HK-2 (cell line): Measurements from ENCODE around the gene ZDHHC18.
A peak's percentile ranks its signal among the peaks of the same experiment; 100 is the strongest.
"Not testable (repeated sequence)": the region's sequence is repeated elsewhere in the genome, so short reads cannot be mapped to it uniquely, and the experiment has no call there.

Source experiments
- DNase-seq: peaks from one replicate; pipeline ENCODE4 v3.0.0-alpha.2; 2018; ENCODE audit not compliant: unreplicated experiment

The ZDHHC18 gene

DNA sequence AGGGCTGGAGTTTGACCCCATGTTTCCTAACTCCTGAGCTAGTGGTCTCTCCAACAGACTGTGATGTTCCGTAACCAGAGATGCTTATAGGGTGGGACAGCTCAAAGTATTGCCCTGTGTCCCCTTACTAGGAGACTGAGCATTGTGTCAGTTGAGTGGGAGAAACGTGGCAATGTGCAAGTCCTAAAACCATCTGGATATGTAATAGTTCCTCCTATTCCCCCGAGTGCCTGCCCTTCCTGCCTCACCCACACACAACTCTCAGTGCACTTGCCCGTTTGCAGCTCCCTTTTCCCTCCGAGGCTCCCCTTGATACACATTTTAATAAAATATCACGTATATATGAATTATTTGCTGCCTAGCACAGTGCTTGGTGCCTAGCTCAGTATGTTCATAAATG, 35.3 kb upstream of the ZDHHC18 start:
- no peak for DNase-seq

- DNase-seq = no peak
These were observed 34.9 kb upstream of the ZDHHC18 start for GRCh38 chr1:26791626-26792025.

GRCh38 chr1:26792924-26793323, 33.6 kb upstream of the ZDHHC18 start:
- no peak for DNase-seq

- no peak for DNase-seq
These were observed 32.1 kb upstream of the ZDHHC18 start for GRCh38 chr1:26794391-26794790.

DNA sequence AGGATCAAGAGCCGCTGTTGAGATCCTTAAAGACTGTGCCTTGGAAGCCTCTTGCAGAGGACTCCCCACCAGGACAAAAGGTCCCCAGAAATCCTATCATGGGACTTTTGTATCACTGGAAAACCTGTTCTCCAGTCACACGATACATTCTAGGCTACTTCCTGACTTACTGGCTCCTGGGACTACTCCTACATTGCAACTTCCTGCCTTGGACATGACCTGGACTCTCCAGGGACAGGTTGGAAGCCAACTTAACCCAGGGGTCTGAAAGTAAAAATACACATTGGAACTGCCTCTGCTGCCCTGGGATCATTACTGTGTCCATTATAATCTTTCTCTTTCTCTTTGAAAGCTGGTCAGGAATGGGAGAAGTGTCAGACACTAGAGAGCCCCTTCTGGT, 28.9 kb upstream of the ZDHHC18 start:
- DNase-seq = no peak

DNA sequence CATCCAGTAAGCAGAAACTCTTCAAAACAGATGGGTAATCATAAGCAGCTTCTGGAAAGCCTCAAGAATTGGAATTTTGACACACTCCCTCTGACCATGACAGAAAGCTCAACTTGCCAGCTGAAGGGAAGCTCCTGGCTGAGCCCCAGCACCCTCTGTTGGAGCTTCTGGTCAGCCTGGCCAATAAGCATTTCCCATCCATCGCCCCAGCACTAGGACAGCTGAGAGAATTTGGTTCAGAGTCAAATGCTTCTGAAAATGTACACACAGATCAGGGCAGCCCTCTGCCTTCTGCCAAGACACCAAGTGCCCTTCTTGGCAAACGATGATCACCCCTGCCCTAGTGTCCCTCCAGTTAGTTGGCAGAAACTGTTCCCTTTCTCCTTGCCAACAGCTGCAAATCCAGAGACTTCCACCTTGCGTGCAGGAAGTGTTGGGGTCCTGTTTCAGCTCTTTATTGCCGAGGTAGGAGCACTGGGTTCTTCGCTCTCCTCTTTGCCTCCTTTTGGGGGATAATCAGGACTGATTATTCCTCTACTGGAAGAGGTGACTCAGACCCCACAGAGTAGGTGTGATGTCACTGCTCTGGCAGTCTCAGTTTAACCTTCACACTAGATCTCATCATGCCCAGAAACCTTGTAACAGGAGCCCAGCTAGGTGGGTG, 26.9 kb upstream of the ZDHHC18 start:
- DNase-seq = no peak

DNA sequence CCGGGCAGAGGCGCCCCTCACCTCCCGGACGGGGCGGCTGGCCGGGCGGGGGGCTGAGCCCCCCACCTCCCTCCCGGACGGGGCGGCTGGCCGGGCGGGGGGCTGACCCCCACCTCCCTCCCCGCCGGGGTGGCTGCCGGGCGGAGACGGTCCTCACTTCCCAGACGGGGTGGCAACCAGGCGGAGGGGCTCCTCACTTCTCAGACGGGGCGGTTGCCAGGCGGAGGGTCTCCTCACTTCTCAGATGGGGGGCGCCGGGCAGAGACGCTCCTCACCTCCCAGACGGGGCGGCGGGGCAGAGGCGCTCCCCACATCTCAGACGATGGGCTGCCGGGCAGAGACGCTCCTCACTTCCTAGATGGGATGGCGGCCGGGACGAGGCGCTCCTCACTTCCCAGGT, 22.6 kb upstream of the ZDHHC18 start:
- not testable (repeated sequence) for DNase-seq

DNA sequence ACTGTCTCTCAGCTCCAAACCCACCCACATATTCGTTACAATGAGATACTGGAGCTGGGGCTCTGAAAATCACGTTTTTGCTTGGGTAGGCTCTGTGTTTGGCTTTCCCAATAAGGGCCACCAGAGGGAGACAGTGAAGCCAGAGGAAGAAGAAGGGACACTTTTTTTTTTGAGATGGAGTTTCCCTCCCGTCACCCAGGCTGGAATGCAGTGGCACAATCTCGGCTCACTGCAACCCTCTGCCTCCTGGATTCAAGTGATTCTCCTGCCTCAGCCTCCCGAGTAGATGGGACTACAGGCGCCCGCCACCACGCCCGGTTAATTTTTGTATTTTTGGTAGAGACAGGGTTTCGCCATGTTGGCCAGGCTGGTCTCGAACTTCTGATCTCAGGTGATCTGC, 16.4 kb upstream of the ZDHHC18 start:
- DNase-seq = peak; percentile 47

DNA sequence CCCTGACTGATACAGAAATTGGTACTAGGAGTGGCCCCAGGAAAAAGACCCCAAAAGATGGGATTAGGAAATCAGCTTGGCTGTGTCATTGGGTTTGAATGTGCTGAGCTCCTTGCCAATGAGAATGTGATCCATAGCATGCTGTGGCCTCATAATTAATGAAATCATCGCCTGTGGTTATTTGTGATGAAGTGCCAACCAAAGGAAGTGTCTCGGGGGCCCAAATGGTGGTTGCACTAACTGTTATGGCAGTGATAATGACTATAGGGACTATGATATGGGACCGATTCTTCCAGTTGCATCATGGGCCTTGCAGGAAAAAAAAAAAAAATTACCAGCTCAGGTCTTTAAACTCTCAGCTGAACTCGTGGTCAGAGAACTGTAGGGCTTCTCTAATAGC, 15.4 kb upstream of the ZDHHC18 start:
- no peak for DNase-seq

- no peak for DNase-seq
These were observed 14.8 kb upstream of the ZDHHC18 start for GRCh38 chr1:26811708-26812107.

- DNase-seq = no peak
These were observed 12.1 kb upstream of the ZDHHC18 start for GRCh38 chr1:26814377-26814776.

- DNase-seq = no peak
These were observed 11.6 kb upstream of the ZDHHC18 start for GRCh38 chr1:26814893-26815292.

DNA sequence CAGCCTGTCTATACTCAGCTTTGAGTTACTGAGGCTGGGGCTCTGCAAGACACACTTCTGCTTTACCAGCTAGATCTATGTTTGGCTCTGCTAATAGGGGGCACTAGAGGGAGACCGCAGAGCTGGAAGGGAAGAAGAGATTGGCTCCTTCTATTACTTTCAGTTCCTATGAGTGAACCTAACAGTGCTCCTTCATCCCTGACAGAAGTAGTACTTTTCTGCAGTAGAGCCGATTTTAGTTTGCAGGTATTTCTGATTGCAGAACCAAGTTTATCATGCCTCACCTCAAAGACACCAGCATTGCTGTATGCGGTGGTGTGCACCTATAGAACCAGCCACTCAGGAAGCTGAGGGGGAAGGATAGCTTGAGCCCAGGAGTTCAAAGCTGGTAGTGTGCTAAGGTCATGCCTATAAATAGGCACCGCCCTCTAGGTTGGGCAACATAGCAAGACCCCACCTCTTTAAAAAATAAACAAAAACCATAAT, 5.7 kb upstream of the ZDHHC18 start:
- no peak for DNase-seq

DNA sequence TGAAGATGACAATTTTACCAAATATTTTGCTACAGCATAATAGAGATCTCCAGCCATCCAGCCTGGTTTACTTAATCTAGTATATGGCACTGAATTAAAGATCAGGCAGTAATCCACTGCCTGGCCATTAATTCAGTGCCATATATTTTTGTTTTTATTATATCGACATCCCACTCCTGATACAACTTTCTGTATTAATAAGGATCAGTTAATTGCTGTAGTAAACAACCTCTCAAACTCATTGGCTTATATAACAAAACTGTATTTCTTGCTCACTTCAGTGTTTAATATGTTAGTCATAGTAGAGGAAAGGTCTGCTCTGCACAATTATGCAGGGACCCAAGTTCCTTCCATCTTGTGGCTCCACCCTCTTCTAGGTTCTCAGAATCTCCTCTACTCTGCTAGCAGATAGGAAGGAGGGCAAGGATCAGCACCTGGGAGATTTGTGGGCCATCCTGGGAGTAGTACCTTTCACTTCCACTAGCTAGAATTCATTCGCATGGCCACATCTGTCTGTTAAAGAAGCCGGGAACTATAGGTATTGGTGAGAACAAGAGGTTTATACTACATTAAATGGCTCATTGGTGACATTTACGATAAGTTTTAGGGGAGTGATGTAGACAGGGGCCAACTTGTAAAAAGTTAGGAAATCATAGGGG, 3.6 kb upstream of the ZDHHC18 start:
- no peak for DNase-seq

- no peak for DNase-seq
These were observed 1.8 kb upstream of the ZDHHC18 start for GRCh38 chr1:26824731-26825130.

GRCh38 chr1:26827106-26827604, 667 bp downstream of the ZDHHC18 start:
- no peak for DNase-seq

- DNase-seq = no peak
These were observed 1.2 kb downstream of the ZDHHC18 start for GRCh38 chr1:26827663-26828062.

DNA sequence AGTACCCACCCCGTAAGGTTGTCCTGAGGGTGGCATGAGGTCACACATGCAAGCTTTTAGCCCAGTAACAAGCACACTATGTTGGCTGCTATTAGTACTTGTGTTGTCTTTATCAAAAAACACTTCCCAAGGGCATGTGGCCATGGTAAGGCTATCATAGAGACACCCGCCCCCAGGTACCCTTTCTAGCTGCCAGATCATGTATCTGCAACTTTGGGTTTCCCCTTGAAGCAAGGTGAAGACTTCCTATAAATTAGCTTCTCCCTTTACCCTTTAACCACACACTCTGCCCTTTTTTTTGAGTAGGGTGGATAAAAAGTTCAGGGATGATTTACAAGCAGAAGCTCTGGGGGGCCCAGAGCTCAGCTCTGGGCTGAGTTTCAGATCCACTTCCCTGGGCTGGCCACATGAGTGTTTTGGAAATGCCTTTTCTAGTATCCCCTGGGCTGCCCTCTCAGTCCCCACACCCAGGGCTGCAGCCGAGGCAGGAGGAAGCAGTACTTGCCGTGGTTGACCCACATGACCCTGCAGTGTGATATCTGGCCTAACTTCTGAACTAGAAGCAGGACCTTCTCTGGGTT, 2.0 kb downstream of the ZDHHC18 start:
- DNase-seq = no peak

- no peak for DNase-seq
These were observed 2.9 kb downstream of the ZDHHC18 start for GRCh38 chr1:26829184-26829911.

GRCh38 chr1:26831059-26831458, 4.6 kb downstream of the ZDHHC18 start:
- DNase-seq = no peak

DNA sequence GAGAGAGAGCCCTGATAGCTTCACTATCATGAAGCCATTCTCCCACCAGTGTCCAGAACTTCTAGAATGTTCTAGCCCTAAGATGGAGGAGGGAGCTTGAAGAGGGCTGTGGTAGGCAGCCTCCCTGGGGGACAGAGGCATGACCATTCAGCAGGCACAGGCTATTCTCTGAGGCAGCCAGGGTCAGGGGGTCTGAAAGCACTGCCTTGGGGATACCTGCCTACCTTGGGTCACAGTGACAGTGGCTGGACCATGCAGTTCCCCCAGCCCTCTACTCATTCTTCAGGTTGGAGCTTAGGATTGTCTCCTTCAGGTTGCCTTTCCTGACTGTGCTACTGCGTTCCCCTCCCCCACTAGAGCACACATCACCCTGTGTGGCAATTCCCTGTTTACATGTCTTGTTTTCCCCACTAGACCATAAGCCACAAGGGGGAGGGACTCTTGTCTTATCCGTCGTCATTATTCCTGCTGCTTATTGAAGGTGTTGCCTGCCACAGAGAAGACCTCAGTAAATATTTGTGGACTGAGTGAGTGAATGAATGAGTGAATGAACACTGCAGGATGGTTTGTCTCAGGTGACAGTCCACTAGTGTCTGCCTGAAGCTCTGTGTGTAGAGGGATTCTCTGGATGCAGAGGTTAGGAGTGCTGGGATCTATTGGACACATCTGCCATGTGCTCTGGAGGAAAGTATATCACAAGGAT, 5.2 kb downstream of the ZDHHC18 start:
- no peak for DNase-seq
